Activated naive CD4-positive, alpha-beta T cell treated with anti-CD3 and anti-CD28 coated beads, Interleukin-2, amount 50 U/mL, for 72 hours (primary cell): ENCODE results near the gene MYO9A. TPM values are rescaled to one million over a fixed set of nuclear protein-coding genes. Genes with fewer than 3 reads are reported as not detected.
"Not testable (repeated sequence)": the region's sequence is repeated elsewhere in the genome, so short reads cannot be mapped to it uniquely, and the experiment has no call there.

ENCODE experiments used
- ATAC-seq, 2 donors: fragments of 150-1000 bp; cut with Tn5 transposase; 2 replicates each; pipeline ENCODE4 v1.10.0; 2021; ENCODE audit warnings: mild to moderate bottlenecking in 2 of 2, moderate library complexity in 2 of 2
- DNase-seq, 2 donors: peaks; one replicate each; pipeline ENCODE4 v3.0.0; 2021 to 2022; ENCODE audit warnings: low spot score in 2 of 2
- H3K27ac Mint-ChIP-seq, 2 donors: one replicate each; pipeline ENCODE4 v1.8.0; 2022; ENCODE audit warnings: mild to moderate bottlenecking in 2 of 2, mixed read lengths in 2 of 2
- H3K36me3 Mint-ChIP-seq, 2 donors: one replicate each; pipeline ENCODE4 v1.8.0; 2022; ENCODE audit warnings: mixed read lengths in 2 of 2
- H3K9me3 Mint-ChIP-seq, 2 donors: one replicate each; pipeline ENCODE4 v1.8.0; 2022; ENCODE audit warnings: mixed read lengths in 2 of 2
- total RNA-seq, 2 donors: library from RNA; stranded (reverse); gene quantifications; one replicate each; pipeline ENCODE4 v1.2.3, GENCODE V29; 2022

MYO9A gene
- total RNA-seq, 2 donors from 2014 or later = 13.1 to 20.9 TPM

DNA sequence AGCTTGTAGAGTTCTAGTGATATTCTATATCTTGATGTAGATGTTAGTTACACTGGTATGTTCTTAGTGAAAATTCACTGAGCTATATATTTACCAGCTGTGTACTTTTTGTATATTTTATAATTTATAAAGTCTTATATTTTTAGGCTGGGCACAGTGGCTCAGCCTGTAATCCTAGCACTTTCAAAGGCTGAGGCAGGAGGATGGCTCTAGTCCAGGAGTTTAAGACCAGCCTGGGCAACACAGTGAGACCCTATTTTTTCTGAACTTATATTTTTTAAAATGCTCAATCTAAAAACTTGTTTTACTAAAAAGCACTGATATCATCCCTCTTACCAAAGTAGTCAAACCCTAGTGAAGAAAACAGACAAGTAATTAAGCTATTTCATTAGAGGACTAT lies 5.1 kb downstream of the MYO9A start:
- DNase-seq = no peak
- no peak for ATAC-seq
- H3K36me3 Mint-ChIP-seq = peaks cover 0 to 7% of the 10 kb centered on the region in 2 donors
- no peak overlapping the region for H3K27ac Mint-ChIP-seq
- H3K9me3 Mint-ChIP-seq = no peaks in the 10 kb centered on the region

DNA sequence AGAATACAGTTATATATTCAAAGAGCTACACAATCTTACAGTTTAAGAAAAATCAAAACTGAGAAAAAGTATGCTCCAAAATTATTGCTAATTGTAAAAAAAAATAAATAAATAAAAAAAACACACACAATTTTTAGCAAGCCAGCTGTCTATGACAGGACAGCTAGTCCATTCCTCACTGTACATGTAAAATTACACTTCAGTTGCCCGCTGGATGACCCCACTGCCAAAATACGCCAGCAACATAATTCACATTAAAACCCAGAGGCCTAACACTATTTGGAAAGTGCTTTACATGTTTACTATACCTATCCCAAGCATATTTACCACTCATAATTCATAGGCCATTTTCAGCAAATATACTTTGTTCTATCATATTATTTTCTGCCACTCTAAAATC lies 5.8 kb downstream of the MYO9A start:
- no peak for ATAC-seq
- Mint-ChIP-seq H3K27ac (no peak overlapping the region), H3K9me3 (no peaks in the 10 kb centered on the region), H3K36me3 (peaks cover 0 to 5% of the 10 kb centered on the region in 2 donors)
- no peak for DNase-seq

DNA sequence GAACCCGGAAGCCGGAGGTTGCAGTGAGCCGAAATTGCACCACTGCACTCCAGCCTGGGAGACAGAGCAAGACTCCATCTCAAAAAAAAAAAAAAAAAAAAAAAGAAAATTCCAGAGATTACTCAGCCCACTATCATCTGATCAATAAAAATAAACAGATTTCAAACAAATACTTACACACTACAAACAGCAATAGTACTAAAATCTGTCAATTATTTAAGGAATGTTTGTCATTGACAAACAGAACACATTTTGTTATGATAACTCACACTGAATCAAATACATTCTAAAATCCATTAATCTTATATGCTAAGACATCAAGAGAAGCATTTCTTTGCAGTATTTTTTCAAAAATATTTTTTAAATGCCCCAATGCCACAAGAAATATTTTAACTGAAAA lies 7.6 kb downstream of the MYO9A start:
- DNase-seq = no peak

DNA sequence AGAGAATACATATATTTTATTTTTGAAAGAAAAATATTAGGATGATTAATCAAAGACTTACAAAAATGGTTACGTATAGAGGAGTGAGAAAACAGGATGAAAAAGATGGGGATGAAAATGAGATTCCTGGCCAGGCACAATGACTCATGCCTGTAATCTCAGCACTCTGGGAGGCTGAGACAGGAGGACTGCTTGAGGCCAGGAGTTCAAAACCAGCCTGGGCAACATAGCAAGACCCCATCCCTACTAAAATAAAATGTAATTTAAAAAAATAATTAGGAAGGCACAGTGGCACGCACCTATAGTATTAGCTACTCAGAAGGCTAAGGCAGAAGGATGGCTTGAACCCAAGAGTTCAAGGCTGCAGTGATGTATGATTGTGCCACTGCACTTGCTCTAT lies 11.9 kb downstream of the MYO9A start:
- no peak overlapping the region for H3K27ac Mint-ChIP-seq
- H3K9me3 Mint-ChIP-seq = no peaks in the 10 kb centered on the region
- no peak for ATAC-seq

More for the DNA sequence above, 7.6 kb downstream of the MYO9A start:
- Mint-ChIP-seq H3K27ac (no peak overlapping the region), H3K36me3 (no peaks in the 10 kb centered on the region), H3K9me3 (no peaks in the 10 kb centered on the region)
- ATAC-seq = no peak

DNA sequence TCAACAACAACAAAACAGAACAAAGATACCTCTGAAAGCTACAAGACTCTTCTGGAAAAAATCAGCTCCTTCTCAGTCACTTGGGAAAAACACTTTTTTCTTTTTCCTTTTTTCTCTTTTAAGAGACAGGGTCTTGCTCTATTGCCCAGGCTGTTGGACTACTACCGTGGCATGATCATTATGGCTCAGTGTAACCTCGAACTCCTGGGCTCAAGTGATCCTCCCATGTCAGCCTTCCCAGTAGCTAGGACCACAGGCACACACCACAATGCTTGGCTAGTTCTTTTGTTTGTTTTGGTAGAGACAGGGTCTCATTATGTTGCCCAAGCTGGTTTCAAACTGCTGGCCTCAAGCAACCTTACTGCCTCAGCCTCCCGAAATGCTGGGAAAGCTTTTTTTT lies 12.8 kb downstream of the MYO9A start:
- no peak for DNase-seq
- Mint-ChIP-seq H3K36me3 (no peaks in the 10 kb centered on the region), H3K27ac (no peak overlapping the region), H3K9me3 (no peaks in the 10 kb centered on the region)
- ATAC-seq = no peak

More for the DNA sequence above, 11.9 kb downstream of the MYO9A start:
- no peaks in the 10 kb centered on the region for H3K36me3 Mint-ChIP-seq
- no peak for DNase-seq

DNA sequence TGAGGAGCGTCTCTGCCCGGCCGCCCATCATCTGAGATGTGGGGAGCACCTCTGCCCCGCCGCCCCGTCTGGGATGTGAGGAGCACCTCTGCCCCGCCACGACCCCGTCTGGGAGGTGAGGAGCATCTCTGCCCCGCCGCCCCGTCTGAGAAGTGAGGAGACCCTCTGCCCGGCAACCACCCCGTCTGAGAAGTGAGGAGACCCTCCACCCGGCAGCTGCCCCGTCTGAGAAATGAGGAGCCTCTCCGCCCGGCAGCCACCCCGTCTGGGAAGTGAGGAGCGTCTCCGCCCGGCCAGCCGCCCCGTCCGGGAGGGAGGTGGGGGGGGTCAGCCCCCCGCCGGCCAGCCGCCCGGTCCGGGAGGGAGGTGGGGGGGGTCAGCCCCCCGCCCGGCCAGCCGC lies 17.4 kb downstream of the MYO9A start:
- ATAC-seq, DNase-seq, H3K9me3 Mint-ChIP-seq, H3K36me3 Mint-ChIP-seq, H3K27ac Mint-ChIP-seq: not testable (repeated sequence)

DNA sequence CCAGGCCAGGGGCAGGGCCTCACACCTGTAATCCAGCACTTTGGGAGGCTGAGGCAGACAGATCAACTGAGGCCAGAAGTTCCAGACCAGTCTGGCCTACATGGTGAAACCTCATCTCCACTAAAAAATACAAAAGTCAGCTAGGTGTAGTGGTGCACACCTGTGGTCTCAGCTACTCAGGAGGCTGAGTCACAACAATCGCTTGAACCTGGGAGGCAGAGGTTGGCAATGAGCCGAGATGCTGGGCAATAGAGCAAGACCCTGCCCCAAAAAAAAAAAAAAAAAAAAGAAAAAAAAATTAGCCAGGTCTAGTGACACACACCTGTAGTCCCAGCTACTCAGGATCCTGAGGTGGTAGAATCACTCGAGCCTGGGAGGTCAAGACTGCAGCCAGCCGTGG lies 18.8 kb downstream of the MYO9A start:
- Mint-ChIP-seq H3K9me3 (no peaks in the 10 kb centered on the region), H3K36me3 (no peaks in the 10 kb centered on the region), H3K27ac (no peak overlapping the region)
- DNase-seq = no peak
- no peak for ATAC-seq

DNA sequence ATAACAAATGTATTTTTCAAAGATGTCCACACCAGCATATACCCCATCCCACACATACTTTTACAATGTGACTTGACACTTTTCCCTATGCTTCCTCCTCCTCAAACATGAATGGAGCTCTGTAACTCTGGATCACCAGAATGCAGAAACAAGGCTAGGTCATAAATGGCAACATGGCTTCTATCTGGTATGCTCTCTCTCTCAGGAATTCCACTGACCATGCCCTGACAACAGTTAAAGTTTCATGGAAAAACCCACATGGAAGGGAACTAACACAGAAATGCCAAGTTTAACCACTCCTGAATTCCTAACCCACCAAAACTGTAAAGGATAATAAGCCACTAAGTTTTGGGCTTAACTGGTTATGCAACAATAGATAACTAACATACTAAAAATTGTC lies 19.9 kb downstream of the MYO9A start:
- ATAC-seq = no peak
- H3K27ac Mint-ChIP-seq = no peak overlapping the region
- DNase-seq = no peak

DNA sequence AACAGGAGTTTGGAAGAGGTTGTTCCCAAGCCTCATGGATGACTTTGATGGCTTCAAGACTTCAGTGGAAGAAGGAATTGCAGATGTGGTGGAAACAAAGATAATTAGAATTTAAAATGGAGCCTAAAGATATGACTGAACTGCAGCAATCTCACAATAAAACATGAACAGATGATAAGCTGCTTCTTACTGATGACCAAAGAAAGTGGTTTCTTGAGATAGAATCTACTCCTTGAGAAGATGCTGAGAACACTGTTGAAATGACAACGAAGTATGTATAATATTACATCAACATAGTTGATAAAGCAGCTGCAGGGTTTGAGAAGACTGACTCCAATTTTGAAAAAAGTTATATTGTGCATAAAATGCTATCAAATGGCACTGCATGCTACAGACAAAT lies 21.2 kb downstream of the MYO9A start:
- no peaks in the 10 kb centered on the region for H3K36me3 Mint-ChIP-seq
- no peak overlapping the region for H3K27ac Mint-ChIP-seq
- no peaks in the 10 kb centered on the region for H3K9me3 Mint-ChIP-seq
- no peak for DNase-seq
- no peak for ATAC-seq

More for the DNA sequence above, 19.9 kb downstream of the MYO9A start:
- H3K36me3 Mint-ChIP-seq = no peaks in the 10 kb centered on the region
- no peaks in the 10 kb centered on the region for H3K9me3 Mint-ChIP-seq

DNA sequence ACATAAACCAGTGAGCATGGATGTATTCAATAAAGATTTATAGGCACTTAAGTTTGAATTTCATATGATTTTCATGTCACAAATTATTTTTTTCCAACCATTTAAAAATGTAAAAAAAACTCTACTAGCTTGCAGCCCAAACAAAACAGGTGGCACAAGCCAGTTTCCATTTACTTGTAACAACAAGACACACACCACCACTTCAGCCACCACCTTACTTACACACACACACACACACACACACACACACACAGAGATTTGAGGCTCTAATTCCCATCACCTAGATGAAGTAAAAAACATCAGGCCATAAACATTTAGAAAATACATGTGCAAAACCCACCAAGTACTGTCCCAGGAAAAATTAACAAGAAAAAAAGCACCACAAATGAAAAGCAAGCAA lies 25.3 kb downstream of the MYO9A start:
- ATAC-seq (no peak), DNase-seq (no peak)
- Mint-ChIP-seq H3K27ac (no peak overlapping the region), H3K36me3 (no peaks in the 10 kb centered on the region), H3K9me3 (no peaks in the 10 kb centered on the region)

DNA sequence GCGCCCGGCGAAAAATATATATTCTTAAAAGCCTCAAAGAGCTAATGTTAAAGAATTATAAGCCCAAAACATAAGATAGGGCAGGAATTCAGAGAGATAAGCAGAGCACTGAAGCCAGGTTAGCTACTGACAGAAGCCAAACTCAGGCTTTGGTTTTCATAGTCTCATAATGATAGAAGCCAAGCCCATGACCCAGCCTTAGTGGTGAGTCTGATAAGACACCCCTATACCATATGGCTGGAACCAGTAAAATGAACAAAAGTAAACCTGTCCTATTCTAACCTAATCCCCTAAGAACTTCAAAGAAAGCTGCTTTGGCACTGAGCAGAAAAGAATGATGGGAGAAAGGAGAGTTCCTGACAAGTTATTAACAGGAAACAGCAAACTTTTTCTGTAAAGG lies 25.9 kb downstream of the MYO9A start:
- H3K36me3 Mint-ChIP-seq = no peaks in the 10 kb centered on the region
- H3K9me3 Mint-ChIP-seq = no peaks in the 10 kb centered on the region
- DNase-seq (no peak), ATAC-seq (no peak)
- H3K27ac Mint-ChIP-seq = no peak overlapping the region

DNA sequence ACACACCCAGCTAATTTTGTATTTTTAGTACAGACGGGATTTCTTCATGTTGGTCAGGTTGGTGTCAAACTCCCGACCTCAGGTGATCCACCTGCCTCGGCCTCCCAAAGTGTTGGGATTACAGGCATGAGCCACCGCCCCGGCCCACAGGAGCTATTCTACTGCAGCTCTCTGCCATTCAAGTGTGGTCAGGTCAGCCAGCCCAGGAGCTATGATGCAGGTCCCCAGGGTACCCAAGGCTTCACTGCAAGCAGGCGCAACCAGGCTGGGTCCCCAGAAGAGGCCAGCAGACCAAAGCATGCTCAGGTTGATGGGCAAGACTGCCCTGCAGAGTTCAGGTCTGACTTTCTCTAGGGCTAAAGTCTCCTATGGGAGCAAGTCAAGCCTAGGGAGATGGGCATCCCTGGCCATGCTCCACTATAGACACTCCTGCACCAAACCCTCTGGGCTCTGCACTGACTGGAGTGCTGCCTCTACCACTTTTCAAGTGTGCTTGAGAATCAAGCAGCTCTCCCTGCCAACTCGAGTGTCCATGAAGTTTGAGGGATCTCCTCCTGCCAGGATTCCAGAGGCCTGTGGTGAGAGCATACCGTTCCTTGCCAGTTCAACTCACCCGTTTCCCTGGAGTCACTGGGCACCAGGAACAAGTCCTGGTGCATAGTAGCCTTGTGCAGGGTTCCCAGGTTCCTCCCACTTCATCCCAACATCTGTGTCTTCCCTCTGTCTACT lies 30.9 kb downstream of the MYO9A start:
- Mint-ChIP-seq H3K36me3 (peaks cover 6 to 13% of the 10 kb centered on the region in 2 donors), H3K9me3 (peaks cover 18 to 22% of the 10 kb centered on the region in 2 donors), H3K27ac (no peak overlapping the region)
- no peak for DNase-seq
- ATAC-seq = no peak

DNA sequence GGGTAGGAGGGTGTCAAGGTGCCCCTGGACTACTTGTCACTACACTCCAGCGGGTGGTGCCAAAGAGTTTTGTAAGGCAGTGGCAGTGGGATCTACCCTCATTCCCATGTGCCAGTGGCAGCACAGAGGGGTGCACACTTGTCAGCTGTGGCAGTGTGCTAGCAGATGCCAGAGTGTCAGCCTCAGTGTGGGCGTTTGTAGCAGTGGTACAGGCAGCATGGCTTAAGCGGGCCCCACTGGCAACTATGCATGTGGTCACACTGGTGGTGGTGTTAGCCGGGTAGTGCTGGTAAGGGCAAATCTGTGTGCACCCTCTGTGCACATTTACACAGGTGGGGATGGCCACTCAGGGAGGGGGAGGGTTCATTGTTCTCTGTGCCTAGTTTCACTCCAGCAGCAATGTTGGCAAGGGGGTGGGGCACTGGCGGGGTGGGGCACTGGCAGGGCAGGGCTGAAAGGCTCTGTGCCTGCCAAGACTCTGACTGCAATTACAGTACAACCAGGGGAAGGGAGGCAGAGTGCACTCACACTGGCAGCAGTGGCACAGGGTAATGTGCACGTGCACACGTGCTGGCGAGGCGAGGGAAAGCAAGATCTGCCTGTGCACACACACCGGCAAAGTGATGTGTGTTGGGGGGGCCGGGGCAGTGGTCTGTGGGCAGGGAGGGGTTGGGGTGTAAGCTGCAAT lies 31.8 kb downstream of the MYO9A start:
- ATAC-seq = no peak
- Mint-ChIP-seq H3K36me3 (peaks cover 6 to 13% of the 10 kb centered on the region in 2 donors), H3K27ac (no peak overlapping the region), H3K9me3 (peaks cover 20 to 27% of the 10 kb centered on the region in 2 donors)
- no peak for DNase-seq

DNA sequence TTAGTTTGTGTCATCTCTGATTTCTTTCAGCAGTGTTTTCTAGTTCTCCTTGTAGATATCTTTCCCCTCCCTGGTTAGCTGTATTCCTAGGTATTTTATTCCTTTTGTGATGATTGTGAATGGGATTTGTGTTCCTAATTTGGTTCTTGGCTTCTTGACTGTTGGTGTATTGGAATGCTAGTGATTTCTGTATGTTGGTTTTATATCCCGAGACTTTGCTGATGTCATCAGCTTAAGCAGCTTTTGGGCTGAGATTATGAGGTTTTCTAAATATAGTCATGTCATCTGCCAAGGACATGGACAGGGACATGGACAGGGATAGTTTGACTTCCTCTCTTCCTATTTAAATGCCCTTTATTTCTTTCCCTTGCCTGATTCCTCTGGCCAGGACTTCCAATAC lies 35.8 kb downstream of the MYO9A start:
- DNase-seq (no peak), ATAC-seq (no peak)
- peaks cover 6 to 13% of the 10 kb centered on the region in 2 donors for H3K36me3 Mint-ChIP-seq
- peaks cover 20 to 27% of the 10 kb centered on the region in 2 donors for H3K9me3 Mint-ChIP-seq
- no peak overlapping the region for H3K27ac Mint-ChIP-seq

DNA sequence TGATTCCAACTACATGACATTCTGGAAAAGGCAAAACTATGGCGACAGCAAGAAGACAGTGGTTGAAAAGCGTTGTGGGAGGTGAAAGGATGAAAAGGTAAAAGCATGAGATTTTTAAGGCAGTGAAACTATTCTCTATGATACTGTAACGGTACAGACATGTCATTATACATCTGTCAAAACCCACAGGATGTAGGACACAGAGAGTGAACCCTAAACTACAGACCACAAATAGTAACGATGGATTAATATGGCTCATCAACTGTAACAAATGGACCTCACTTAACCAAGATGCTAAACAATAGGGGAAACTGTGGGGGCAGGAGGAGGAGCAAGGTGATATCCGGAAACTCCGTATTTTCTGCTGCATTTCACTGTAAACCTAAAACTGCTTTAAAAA lies 39.1 kb downstream of the MYO9A start:
- Mint-ChIP-seq H3K36me3 (peaks cover 0 to 7% of the 10 kb centered on the region in 2 donors), H3K27ac (no peak overlapping the region), H3K9me3 (peaks cover 11 to 22% of the 10 kb centered on the region in 2 donors)
- no peak for DNase-seq
- ATAC-seq = peak in 1 of 2 donors; percentile 26

DNA sequence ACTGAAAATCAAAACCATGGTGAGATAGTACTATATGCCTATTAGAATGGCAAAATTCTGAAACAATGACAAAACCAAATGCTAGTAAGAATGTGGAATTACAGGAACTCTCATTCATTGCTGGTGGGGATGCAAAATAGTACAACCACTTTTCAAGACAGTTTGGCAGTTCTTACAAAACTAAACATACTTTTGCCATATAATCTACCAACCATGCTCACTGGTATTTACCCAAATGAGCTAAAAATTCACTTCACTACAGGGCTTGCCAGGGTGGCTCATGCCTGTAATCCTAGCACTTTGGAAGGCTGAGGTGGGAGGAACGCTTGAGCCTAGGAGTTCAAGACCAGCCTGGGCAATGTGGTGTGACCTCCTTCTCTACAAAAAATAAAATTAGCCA lies 40.0 kb downstream of the MYO9A start:
- DNase-seq (no peak), ATAC-seq (no peak)
- peaks cover 5 to 12% of the 10 kb centered on the region in 2 donors for H3K9me3 Mint-ChIP-seq
- no peaks in the 10 kb centered on the region for H3K36me3 Mint-ChIP-seq
- H3K27ac Mint-ChIP-seq = peak overlapping the region in 1 of 2 donors; percentile 40

DNA sequence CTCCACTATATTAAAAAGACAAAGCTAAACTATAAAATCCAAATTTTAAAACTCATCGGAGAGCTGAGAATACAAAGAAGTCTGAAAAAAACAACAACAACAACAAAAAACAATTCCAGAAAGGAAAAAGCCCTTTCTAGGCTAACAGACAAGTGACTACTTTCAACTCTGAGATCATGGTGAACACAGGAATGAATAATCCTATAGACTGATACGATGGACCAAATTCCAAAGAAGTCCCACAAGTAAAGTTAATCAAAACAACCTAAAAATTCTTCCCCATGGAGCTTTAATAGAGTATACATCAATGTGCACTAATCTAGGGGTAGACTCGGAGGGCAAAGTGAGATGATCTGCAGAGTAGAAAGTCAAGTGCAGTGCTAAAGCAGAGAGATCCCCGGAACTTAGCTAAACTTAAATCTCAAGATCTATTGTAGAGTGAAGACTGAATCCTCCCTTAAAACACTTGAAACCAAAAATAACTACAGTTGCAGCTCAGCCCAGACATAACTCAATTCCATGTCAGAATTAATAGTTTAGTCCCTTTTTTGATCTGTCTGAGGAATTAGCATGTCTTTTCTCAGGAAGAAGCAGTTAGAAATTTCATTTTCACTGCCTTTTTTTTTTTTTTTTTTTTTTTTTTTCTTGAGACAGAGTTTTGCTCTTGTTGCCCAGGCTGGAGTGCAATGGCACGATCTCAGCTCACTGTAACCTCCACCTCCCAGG lies 43.5 kb downstream of the MYO9A start:
- ATAC-seq (no peak), DNase-seq (no peak)
- H3K27ac Mint-ChIP-seq = no peak overlapping the region
- no peaks in the 10 kb centered on the region for H3K36me3 Mint-ChIP-seq
- H3K9me3 Mint-ChIP-seq = no peaks in the 10 kb centered on the region
